GM21529 (cell line): ENCODE data around the gene PACS2.
"Not testable (repeated sequence)": the region's sequence is repeated elsewhere in the genome, so short reads cannot be mapped to it uniquely, and the experiment has no call there.

Source experiments
- ATAC-seq: cut with Tn5 transposase; IDR thresholded peaks from one replicate; pipeline ENCODE4 v1.9.1; 2021; ENCODE audit not compliant: unreplicated experiment

The PACS2 gene

GRCh38 chr14:105314287-105315200 lies at the start of gene PACS2:
TSS of gene PACS2 (plus strand) at chr14:105314748. CDS start at chr14:105314919, 171 bp downstream.
- peak; percentile 51 for ATAC-seq

- ATAC-seq: no peak
Measured at GRCh38 chr14:105267820-105268548, 46.6 kb upstream of the PACS2 start.

- no peak for ATAC-seq
Measured at GRCh38 chr14:105268736-105269354, 45.7 kb upstream of the PACS2 start.

- no peak for ATAC-seq
Measured at GRCh38 chr14:105269405-105269804, 45.1 kb upstream of the PACS2 start.

- ATAC-seq: no peak
Measured at GRCh38 chr14:105271224-105271890, 43.2 kb upstream of the PACS2 start.

GRCh38 chr14:105272623-105273022 lies 41.9 kb upstream of the PACS2 start:
- no peak for ATAC-seq

- ATAC-seq: no peak
Measured at GRCh38 chr14:105273062-105273461, 41.5 kb upstream of the PACS2 start.

GRCh38 chr14:105274637-105275036 lies 39.9 kb upstream of the PACS2 start:
- no peak for ATAC-seq

- no peak for ATAC-seq
Measured at GRCh38 chr14:105275267-105275946, 39.1 kb upstream of the PACS2 start.

- ATAC-seq: not testable (repeated sequence)
Measured at GRCh38 chr14:105277448-105277847, 37.1 kb upstream of the PACS2 start.

- no peak for ATAC-seq
Measured at GRCh38 chr14:105279642-105280361, 34.7 kb upstream of the PACS2 start.

GRCh38 chr14:105280525-105280924 lies 34.0 kb upstream of the PACS2 start:
- ATAC-seq: no peak

- no peak for ATAC-seq
Measured at GRCh38 chr14:105281371-105282097, 33.0 kb upstream of the PACS2 start.

GRCh38 chr14:105282098-105282725 lies 32.3 kb upstream of the PACS2 start:
- ATAC-seq: no peak

GRCh38 chr14:105283028-105283427 lies 31.5 kb upstream of the PACS2 start:
- no peak for ATAC-seq

- ATAC-seq: no peak
Measured at GRCh38 chr14:105283899-105284298, 30.6 kb upstream of the PACS2 start.

GRCh38 chr14:105285174-105285573 lies 29.4 kb upstream of the PACS2 start:
- ATAC-seq: no peak

- ATAC-seq: no peak
Measured at GRCh38 chr14:105286759-105287144, 27.8 kb upstream of the PACS2 start.
